HCT116 (cell line): ENCODE data around the gene HAPSTR1.

Experiments
- CBX3 ChIP-seq: IDR thresholded peaks from 2 replicates; pipeline ENCODE4 v1.6.1; 2012; ENCODE audit warnings: low read depth
- EZH2phosphoT487 ChIP-seq: fragments of 200-600 bp; IDR thresholded peaks from 2 replicates; pipeline ENCODE4 v1.6.1; 2018; ENCODE audit warnings: antibody characterized with exemption, borderline replicate concordance
- JUND ChIP-seq: IDR thresholded peaks from 2 replicates; pipeline ENCODE4 v1.6.1; 2012
- YY1 ChIP-seq: IDR thresholded peaks from 2 replicates; pipeline ENCODE4 v1.6.1; 2011; ENCODE audit warnings: low read length, low read depth, moderate library complexity, mild to moderate bottlenecking; ENCODE audit not compliant: insufficient replicate concordance; ENCODE audit errors: extremely low read depth
- TF ChIP-seq, protein P1 (sequence below), 3 experiments: fragments of 200-600 bp in 1 of 3; sonication (generic) in 1 of 3; IDR thresholded peaks in 2 of 3; conservative IDR thresholded peaks in 1 of 3; 2 replicates each; pipeline ENCODE4 v1.5.1; 2012 to 2017; ENCODE audit warnings: low read depth in 2 of 3, low read length in 2 of 3, antibody characterized with exemption in 1 of 3, borderline replicate concordance in 1 of 3, control low read depth in 1 of 3, mild to moderate bottlenecking in 1 of 3, mixed read lengths in 1 of 3, mixed run types in 1 of 3, moderate library complexity in 1 of 3; ENCODE audit not compliant: insufficient read depth in 1 of 3

DNA sequence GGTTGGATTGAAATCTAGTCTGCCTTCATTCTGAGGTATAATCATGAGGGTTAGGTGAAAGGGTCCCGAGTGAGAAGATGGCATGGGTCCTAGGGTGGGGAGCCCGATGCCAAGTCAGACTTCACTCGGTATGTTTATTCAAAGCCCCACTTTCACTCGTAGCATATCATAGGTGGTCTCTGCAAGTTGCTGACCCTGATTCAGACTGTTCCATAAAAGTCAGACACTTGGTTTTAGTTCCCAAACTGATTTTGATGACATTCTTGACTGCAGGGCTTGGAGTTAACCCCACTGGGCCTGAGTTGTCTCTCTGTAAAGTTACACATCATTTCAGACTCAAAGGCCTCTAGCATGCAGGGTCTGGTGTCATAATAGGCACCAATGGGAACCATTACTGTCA is 17.8 kb downstream of the HAPSTR1 start:
- TF ChIP-seq JUND (no peak), CBX3 (no peak), EZH2phosphoT487 (no peak), YY1 (no peak)
- TF ChIP-seq, protein P1, sequence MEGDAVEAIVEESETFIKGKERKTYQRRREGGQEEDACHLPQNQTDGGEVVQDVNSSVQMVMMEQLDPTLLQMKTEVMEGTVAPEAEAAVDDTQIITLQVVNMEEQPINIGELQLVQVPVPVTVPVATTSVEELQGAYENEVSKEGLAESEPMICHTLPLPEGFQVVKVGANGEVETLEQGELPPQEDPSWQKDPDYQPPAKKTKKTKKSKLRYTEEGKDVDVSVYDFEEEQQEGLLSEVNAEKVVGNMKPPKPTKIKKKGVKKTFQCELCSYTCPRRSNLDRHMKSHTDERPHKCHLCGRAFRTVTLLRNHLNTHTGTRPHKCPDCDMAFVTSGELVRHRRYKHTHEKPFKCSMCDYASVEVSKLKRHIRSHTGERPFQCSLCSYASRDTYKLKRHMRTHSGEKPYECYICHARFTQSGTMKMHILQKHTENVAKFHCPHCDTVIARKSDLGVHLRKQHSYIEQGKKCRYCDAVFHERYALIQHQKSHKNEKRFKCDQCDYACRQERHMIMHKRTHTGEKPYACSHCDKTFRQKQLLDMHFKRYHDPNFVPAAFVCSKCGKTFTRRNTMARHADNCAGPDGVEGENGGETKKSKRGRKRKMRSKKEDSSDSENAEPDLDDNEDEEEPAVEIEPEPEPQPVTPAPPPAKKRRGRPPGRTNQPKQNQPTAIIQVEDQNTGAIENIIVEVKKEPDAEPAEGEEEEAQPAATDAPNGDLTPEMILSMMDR (IDR thresholded peaks at IDR 0.05 in 2 of 3, conservative IDR thresholded peaks at IDR 0.05 in 1 of 3; ENCODE audit: borderline replicate concordance in 1 of 3, insufficient read depth in 1 of 3, low read depth in 2 of 3, low read length in 2 of 3) = no peak
